NCI-H1930 (cell line): ENCODE results near the gene ZNF526.
"Not testable (repeated sequence)": the region's sequence is repeated elsewhere in the genome, so short reads cannot be mapped to it uniquely, and the experiment has no call there.

Experiments used
- DNase-seq, 2 experiments: peaks; one replicate each; lab custom pipeline; 2025; lab: John Stamatoyannopoulos, UW

Gene ZNF526

DNA sequence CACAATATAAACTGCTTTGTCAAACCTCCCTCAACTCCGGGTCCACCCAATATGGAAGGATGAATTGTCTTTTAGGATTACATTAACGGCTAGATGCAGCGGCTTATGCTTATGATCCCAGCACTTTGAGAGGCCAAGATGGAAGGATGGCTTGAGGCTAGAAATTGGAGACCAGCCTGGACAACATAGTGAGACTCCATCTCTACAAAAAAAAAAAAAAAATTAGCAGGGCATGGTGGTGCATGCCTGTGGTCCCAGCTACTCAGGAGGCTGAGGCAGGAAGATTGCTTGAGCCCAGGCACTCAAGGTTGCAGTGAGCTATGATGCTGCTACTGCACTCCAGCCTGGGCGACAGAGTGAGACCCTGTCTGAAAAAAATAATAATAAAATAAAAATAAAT is 46.0 kb downstream of the ZNF526 start:
- DNase-seq = not testable (repeated sequence)

DNA sequence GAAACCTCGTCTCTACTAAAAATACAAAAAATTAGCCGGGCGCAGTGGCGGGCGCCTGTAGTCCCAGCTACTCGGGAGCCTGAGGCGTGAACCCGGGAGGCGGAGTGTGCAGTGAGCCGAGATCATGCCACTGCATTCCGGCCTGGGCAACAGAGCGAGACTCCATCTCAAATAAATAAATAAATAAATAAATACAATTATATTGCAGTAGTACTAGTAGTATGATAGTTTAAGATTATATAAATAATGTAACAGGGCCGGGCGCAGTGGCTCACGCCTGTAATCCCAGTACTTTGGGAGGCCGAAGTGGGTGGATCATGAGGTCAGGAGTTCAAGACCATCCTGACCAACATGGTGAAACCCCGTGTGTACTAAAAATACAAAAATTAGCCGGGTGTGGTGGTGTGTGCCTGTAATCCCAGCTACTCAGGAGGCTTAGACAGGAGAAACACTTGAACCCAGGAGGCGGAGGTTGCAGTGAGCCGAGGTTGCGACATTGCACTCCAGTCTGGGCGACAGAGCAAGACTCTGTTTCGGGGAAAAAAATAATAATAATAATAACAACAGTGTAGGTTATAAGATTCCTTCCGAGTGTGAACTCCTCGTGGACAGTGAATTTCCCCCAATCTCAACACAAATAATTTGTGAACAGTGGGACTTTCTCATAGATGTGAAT is 47.0 kb downstream of the ZNF526 start:
- not testable (repeated sequence) for DNase-seq

DNA sequence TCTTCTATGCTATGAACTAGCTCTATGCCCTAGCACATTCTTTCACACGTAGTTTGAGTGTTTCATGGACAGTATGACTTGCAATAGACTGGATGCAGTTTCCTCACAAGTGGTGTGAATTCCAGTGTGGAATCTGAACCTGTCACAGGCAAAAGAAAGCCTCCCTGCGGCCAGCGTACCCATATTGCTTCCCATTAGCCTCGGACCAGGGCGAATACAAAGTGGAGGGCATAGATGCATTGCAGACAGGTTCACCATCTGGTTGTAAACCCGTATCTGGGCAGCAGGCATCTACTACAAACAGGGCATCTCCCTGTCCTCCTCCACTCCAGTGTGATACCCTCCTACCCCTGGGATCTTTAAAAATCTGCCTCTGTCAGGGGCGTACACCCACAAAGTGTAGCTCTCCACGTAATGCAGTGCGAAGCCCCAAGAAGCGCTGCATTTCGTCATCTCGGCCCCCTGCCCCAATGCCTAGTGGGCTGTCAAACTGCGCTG is 47.6 kb downstream of the ZNF526 start:
- DNase-seq = no peak

GRCh38 chr19:42268142-42268703 is 48.1 kb downstream of the ZNF526 start:
- DNase-seq = peak; percentile 99

DNA sequence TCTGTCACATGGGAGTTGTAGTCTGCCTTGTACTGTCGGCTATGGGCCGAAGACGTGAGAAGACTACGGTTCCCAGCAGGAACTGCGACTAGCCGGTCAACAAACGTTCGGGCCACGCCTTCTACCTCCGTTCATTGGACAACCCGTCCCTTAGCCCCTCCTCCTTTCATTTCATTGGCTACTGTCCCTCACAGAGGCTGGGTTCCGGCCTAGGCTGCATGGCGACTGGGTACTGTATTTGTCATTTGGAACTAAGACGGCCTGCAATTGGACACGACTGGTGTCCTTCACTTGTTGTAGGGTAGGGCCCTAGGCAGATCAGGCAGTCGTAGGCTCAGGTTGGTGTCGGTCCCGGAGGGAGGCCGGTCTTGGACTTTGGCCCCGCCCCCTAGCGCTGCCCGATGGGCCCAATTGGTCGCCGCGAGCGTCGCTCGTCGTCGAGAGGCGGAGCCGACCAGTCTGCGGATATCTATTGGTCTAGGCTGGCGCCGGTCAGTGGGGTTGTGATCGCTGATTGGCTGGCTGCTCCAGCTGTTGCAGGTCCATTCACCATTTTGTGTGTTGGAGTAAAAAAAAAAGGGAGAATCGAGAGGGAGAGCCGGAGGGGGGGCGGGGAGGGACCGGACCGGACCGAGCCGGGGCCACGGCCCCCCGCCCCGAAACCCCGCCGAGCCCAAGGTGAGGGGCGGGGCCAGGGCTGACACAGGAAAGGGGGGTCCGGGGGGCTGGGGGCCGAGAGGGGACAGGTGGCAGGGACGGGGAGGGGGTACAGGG is 48.8 kb downstream of the ZNF526 start, which contains the start of gene CIC:
Gene CIC (plus strand): TSS at position 549 of the 774 bp plus-strand sequence. CDS start 2,532 bp downstream, outside the sequence.
- DNase-seq = peak; percentile 100

GRCh38 chr19:42269478-42270345 is 49.6 kb downstream of the ZNF526 start:
- no peak for DNase-seq

DNA sequence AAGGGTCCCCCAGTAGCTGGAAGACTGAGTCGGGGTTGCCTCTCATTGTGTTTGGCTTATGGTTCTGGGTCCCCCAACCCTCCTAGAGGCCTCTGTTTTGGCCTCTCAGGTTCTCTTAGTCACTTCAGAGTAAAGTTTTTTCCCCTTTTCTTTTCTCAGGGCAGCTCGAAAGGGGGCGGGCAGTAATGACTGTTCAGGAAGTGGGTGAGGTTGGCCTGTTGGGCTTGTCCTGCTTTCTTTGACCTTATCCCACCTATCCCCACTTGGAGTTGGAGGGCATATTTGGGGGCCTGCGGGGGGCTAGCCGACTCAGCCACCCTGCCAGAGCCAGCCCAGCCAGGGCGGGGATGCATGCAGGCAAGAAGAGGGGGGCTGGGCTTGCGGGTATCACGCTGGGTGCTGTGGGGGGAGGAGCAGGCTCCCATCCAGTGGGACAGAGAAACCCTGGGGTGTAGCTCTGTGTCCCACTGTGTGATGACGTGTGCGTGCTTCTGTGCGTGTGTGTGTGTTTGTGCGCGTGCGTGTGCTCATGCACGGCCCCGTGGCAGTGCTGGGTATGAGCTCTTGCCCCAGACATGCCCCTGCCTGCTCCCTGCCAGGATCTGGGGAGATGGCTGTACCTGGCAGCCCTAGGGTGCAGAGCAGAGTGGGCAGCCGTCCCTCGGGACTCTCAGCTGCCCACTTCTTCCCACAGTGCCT is 50.4 kb downstream of the ZNF526 start:
- no peak for DNase-seq

GRCh38 chr19:42271045-42271419 is 50.9 kb downstream of the ZNF526 start:
- DNase-seq = no peak

GRCh38 chr19:42271861-42272534 is 51.9 kb downstream of the ZNF526 start:
- DNase-seq = no peak

DNA sequence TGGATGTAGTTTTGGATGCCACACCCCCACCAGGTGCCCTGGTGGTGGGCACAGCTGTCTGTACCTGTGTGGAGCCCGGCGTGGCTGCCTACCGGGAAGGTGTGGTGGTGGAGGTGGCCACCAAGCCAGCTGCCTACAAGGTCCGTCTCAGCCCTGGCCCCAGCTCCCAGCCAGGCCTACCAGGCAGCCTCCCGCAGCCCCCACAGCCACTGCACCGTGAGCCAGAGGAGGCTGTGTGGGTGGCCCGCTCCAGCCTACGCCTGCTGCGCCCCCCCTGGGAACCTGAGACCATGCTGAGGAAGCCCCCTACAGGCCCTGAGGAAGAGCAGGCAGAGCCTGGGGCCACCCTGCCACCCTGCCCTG is 52.4 kb downstream of the ZNF526 start:
- no peak for DNase-seq

DNA sequence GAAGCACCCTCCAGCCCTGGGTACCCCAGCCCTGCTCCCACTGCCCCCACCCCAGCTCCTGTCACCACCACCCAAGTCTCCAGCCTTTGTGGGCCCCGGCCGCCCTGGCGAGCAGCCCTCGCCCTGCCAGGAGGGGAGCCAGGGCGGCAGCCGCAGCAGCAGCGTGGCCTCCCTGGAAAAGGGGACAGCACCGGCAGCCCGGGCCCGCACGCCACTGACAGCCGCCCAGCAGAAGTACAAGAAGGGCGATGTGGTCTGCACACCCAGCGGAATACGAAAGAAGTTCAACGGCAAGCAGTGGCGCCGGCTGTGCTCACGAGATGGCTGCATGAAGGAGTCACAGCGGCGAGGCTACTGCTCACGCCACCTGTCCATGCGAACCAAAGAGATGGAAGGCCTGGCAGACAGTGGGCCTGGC is 52.9 kb downstream of the ZNF526 start:
- no peak for DNase-seq

DNA sequence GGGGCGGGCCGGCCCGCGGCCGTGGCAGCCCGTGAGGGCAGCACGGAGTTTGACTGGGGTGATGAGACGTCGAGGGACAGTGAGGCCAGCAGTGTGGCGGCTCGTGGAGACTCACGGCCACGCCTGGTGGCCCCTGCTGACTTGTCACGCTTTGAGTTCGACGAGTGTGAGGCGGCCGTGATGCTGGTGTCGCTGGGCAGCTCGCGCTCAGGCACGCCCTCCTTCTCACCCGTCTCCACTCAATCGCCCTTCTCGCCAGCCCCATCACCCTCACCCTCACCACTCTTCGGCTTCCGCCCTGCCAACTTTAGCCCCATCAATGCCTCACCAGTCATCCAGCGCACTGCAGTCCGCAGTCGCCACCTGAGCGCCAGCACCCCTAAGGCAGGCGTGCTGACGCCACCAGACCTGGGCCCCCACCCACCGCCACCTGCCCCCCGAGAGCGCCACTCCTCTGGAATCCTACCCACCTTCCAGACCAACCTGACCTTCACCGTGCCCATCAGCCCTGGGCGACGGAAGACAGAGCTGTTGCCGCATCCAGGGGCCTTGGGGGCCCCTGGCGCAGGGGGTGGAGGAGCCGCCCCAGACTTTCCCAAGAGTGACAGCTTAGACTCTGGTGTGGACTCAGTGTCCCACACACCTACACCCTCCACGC is 53.4 kb downstream of the ZNF526 start:
- DNase-seq = no peak

GRCh38 chr19:42274065-42274682 is 54.1 kb downstream of the ZNF526 start:
- DNase-seq = no peak

DNA sequence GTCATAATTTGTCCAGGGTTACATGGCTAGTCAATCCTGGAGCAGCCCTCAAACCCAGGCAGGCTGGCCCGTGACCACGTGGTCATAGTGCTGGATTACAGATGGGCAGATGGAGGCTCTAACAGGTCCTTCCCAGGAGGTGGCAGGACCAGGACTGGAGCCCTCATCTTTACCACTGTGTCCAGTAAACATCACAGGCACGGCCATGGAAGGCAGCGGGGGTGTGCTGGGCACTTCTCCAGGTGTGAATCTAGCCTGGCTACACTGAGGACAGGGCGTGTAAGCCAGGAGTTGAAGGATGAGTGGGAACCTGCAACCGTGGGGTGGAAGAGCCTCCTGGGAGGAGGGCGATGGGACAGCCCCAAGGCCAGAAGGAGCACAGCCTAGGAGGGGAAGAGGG is 55.0 kb downstream of the ZNF526 start:
- no peak for DNase-seq

GRCh38 chr19:42275517-42275916 is 55.4 kb downstream of the ZNF526 start:
- no peak for DNase-seq

- no peak for DNase-seq
These were observed 56.2 kb downstream of the ZNF526 start for GRCh38 chr19:42276284-42276683.

- DNase-seq = no peak
These were observed 56.7 kb downstream of the ZNF526 start for GRCh38 chr19:42276821-42277220.
